Lower lobe of right lung (tissue), 2 donors: ENCODE results near the gene MCCD1. TPM values are rescaled to one million over a fixed set of nuclear protein-coding genes. Genes with fewer than 3 reads are reported as not detected.

Source experiments
- ATAC-seq, 2 donors: fragments of 200-7000 bp; cut with Tn5 transposase; one replicate each; pipeline ENCODE4 v1.9.1; 2020 to 2022; ENCODE audit warnings: mild to moderate bottlenecking in 2 of 2, moderate library complexity in 2 of 2
- DNase-seq: peaks from one replicate; pipeline ENCODE4 v3.0.0-alpha.2; 2020
- H3K27ac ChIP-seq: fragments of 200-600 bp; one replicate; pipeline ENCODE4 v1.8.0; 2022
- H3K27me3 ChIP-seq: fragments of 200-600 bp; one replicate; pipeline ENCODE4 v1.8.0; 2022; ENCODE audit warnings: low read depth
- H3K36me3 ChIP-seq: fragments of 200-600 bp; one replicate; pipeline ENCODE4 v1.8.0; 2022; ENCODE audit warnings: mild to moderate bottlenecking
- H3K4me1 ChIP-seq: fragments of 200-600 bp; one replicate; pipeline ENCODE4 v1.8.0; 2022
- H3K4me3 ChIP-seq: fragments of 200-600 bp; one replicate; pipeline ENCODE4 v1.8.0; 2022; ENCODE audit warnings: mild to moderate bottlenecking
- H3K9me3 ChIP-seq: fragments of 200-600 bp; one replicate; pipeline ENCODE4 v1.8.0; 2022
- CTCF ChIP-seq: fragments of 200-600 bp; IDR thresholded peaks from one replicate; pipeline ENCODE4 v1.8.0; 2022; ENCODE audit warnings: antibody characterized with exemption, mild to moderate bottlenecking
- intact Hi-C: fragments of 100-400 bp; cut with DNase I; formaldehyde crosslinking; loops from one replicate; pipeline ENCODE4 v1.11.0; 2022
- long read RNA-seq: library from polyadenylated mRNA; unstranded; transcript quantifications from one replicate; pipeline ENCODE4 v2.0.0, GENCODE V29; 2021
- total RNA-seq: library from RNA; stranded (reverse); fragmentation: NEBNext Ultra II Directional; extraction: Animal tissue kit (Norgen Biotek cat#: 25700); gene quantifications from one replicate; pipeline ENCODE4 v1.2.1, GENCODE V29; 2021
- donor health status: DM: no; HTN: yes; CAD: no; lungs with severe emphysema.

Gene MCCD1
- not detected for total RNA-seq
- long read RNA-seq: 0 reads

DNA sequence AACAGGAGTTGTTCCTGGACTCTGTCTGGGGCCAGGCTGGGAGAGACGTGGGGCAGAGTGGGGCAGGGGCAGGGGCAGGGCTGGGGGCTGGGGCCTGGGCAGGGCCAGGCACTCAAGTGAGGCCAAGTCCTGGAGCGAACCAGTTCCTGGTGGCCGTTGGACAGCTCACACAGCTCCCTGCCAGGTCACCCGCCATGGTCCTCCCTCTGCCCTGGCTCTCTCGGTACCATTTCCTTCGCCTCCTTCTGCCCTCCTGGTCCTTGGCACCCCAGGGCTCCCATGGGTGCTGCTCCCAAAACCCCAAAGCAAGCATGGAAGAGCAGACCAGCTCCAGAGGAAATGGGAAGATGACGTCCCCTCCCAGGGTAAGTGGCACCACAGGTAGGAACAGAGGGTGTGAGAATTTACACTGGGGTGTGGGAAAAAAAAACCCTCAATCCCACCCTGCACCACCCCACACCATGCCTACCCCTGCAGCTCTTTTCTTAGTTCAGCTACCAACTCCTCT is at the start of gene MCCD1:
Gene MCCD1 (plus strand): TSS at position 142 of the 508 bp plus-strand sequence. CDS start 53 bp downstream, at position 195.
- intact Hi-C loops: no loop called here
- peak; percentile 18 to 33 for ATAC-seq
- H3K36me3 ChIP-seq: peaks cover 45% of the 10 kb centered on the region
- no peak within 1 kb of the TSS for H3K4me3 ChIP-seq
- no peaks in the 10 kb centered on the region for H3K4me1 ChIP-seq
- H3K27me3 ChIP-seq: no peaks in the 10 kb centered on the region
- TF ChIP-seq CTCF: no peak
- no peaks in the 10 kb centered on the region for H3K9me3 ChIP-seq
- no peak within 1 kb of the TSS for H3K27ac ChIP-seq
- DNase-seq: no peak

DNA sequence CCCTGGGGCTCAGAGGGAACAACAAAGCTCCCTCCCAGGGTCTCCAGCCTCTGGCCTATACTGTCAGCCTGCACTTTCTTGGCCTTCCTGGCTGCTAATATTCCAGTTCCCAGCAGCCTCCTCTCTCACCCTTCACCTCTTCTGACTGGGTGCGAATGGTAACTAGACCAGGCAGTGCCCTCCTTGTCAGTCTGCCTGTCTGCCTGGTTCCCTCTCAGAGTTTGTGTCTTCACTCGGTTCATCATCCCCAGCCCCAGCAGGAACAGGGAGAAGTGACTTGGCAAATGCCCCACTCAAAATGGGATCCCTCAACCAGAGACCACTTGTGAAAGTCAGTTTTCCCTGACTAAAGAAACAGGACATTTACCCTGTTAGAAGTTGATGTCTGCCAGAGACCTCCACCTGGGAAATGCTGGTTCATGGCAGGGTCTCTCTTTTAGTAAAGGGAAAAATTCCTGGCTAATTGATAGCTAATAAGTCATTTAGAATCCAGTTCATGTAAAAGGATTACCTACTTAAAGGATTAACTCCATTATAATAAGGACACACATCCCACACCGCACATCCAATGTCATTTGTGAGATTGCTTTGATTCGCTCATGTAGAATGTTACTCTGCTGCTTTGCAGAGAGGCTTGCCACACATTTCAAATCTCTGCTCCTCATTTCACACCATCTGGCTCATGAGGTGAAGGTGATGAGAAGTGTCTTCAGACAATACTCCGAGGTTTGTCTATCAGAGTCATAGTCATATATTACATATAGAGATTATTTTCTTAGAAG is 49.4 kb upstream of the MCCD1 start:
- no peak overlapping the region for H3K27ac ChIP-seq
- no peaks in the 10 kb centered on the region for H3K36me3 ChIP-seq
- ATAC-seq (no peak), DNase-seq (no peak)
- H3K4me3 ChIP-seq: no peak overlapping the region
- no peak for TF ChIP-seq CTCF
- H3K27me3 ChIP-seq: no peaks in the 10 kb centered on the region
- peaks cover 6% of the 10 kb centered on the region for H3K4me1 ChIP-seq
- H3K9me3 ChIP-seq: no peaks in the 10 kb centered on the region
- intact Hi-C loops: no loop called here

GRCh38 chr6:31479933-31480535 is 48.7 kb upstream of the MCCD1 start:
- Histone ChIP-seq H3K36me3 (no peaks in the 10 kb centered on the region), H3K9me3 (no peaks in the 10 kb centered on the region), H3K4me3 (no peak overlapping the region), H3K27ac (no peak overlapping the region), H3K4me1 (no peaks in the 10 kb centered on the region), H3K27me3 (no peaks in the 10 kb centered on the region)
- no peak for TF ChIP-seq CTCF
- no peak for DNase-seq
- intact Hi-C loops: no loop called here
- no peak for ATAC-seq

DNA sequence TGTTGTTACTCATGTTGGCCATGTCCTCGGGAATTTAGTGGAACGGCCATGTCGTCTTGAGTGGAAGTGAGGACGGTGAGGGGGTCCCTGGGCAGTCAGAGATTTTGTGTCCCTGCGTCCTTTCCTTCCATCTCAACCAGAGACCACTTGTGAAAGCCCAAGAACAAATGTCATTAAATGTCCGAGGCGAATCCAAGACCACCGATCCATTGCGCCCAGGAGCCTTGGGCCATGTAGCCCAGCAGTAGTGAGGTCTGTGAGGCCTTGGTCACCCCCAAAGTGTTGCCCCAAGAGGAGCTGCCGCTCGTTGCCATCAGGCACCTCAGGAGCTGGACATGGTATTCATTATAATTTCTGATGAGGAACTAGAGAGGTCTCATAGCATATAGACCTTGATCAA is 48.2 kb upstream of the MCCD1 start:
- Histone ChIP-seq H3K4me3 (no peak overlapping the region), H3K36me3 (no peaks in the 10 kb centered on the region), H3K4me1 (no peaks in the 10 kb centered on the region), H3K9me3 (no peaks in the 10 kb centered on the region), H3K27me3 (no peaks in the 10 kb centered on the region), H3K27ac (no peak overlapping the region)
- no peak for ATAC-seq
- TF ChIP-seq CTCF: no peak
- no peak for DNase-seq
- intact Hi-C loops: no loop called here

GRCh38 chr6:31483392-31483791 is 45.4 kb upstream of the MCCD1 start:
- TF ChIP-seq CTCF: no peak
- DNase-seq (no peak), ATAC-seq (no peak)
- H3K36me3 ChIP-seq: no peaks in the 10 kb centered on the region
- no peak overlapping the region for H3K4me3 ChIP-seq
- intact Hi-C loops: no loop called here
- H3K4me1 ChIP-seq: no peaks in the 10 kb centered on the region
- H3K27ac ChIP-seq: no peak overlapping the region
- no peaks in the 10 kb centered on the region for H3K27me3 ChIP-seq
- no peaks in the 10 kb centered on the region for H3K9me3 ChIP-seq
